ENCODE data around the gene MAN2C1.
"Not testable (repeated sequence)": the region's sequence is repeated elsewhere in the genome, so short reads cannot be mapped to it uniquely, and the experiment has no call there.

MAN2C1 gene

GRCh38 chr15:75367913-75368688 is at the start of gene MAN2C1:
MAN2C1 (minus strand) TSS chr15:75368607; CDS start chr15:75368583, 24 bp downstream.
- DNase-seq: peak; percentile 81

DNA sequence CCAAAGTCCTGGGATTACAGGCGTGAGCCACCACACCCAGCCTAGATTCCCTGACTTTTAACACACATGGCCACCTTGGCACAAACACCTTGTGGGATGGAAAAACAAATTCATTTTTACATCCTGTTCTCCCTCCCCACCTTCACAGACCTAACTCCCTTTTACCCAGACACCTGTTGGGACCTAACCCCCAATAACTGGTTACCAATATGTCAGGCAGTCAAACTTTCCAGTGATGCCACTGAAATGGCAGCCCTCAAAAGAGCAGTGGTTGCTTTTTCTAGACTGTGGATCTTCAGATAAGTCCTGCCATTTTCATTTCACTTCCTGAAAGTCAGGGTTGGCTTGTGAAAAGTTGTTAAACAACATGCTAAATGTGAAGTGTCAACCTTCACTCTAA is 48.2 kb upstream of the MAN2C1 start:
- no peak for DNase-seq

DNA sequence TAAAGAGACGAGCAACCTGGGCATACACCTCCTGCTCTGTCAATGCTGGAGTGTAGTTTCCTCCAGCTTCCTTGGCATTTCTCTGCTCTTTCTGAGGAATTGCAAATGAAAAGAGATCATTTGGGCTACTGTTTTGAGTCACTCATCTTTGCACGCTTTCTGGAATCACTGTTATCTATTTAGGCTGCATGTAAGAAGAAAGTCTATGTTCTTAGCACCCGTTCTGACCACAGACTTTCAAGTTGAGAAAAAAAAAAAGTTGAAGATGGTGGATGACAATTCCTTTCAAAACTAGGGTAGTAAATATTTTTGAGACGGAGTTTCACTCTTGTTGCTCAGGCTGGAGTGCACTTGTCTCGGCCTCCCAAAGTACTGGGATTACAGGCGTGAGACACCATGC is 41.8 kb upstream of the MAN2C1 start:
- no peak for DNase-seq

DNA sequence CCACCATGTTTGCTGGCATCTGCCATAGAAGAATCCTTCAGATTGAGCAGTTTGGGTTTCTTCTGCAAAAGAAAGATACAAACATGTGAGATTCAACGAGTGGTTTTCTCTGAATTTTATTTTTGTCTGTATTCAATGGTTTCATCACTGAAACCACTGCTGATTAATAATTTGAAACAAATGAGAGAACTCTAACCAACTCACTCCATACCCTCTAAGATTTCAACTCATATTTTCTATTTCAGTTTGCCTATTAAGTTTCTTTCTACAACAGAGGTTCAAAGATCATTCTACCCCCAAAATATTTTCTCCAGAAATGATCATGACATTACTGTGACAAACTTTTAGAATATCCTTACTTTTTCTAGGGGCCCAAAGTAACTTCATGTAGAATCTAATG is 38.7 kb upstream of the MAN2C1 start:
- no peak for DNase-seq

DNA sequence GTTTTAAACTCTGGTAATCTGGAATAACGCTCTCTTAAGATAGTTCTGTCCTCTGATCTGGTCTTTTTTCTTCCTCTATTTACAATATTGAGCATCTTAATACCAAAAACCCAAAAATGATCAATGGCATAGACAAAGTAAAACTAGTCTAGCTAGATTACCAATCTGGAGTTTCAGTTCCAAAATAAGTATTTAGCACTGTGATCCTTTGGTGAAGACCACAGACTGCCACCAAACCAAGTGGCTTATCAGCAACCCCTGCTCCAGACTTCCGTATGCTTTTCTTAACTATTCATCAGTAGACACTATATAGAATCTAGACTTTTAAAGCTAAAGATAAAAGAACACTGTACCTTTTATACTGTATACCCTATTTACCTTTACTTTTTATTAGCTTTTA is 35.5 kb upstream of the MAN2C1 start:
- no peak for DNase-seq

GRCh38 chr15:75397494-75397893 is 29.1 kb upstream of the MAN2C1 start:
- DNase-seq: no peak

- no peak for DNase-seq
These were observed 21.5 kb upstream of the MAN2C1 start for GRCh38 chr15:75389791-75390382.

GRCh38 chr15:75383986-75384385 is 15.6 kb upstream of the MAN2C1 start:
- DNase-seq: not testable (repeated sequence)

- no peak for DNase-seq
These were observed 12.4 kb upstream of the MAN2C1 start for GRCh38 chr15:75380773-75381172.

DNA sequence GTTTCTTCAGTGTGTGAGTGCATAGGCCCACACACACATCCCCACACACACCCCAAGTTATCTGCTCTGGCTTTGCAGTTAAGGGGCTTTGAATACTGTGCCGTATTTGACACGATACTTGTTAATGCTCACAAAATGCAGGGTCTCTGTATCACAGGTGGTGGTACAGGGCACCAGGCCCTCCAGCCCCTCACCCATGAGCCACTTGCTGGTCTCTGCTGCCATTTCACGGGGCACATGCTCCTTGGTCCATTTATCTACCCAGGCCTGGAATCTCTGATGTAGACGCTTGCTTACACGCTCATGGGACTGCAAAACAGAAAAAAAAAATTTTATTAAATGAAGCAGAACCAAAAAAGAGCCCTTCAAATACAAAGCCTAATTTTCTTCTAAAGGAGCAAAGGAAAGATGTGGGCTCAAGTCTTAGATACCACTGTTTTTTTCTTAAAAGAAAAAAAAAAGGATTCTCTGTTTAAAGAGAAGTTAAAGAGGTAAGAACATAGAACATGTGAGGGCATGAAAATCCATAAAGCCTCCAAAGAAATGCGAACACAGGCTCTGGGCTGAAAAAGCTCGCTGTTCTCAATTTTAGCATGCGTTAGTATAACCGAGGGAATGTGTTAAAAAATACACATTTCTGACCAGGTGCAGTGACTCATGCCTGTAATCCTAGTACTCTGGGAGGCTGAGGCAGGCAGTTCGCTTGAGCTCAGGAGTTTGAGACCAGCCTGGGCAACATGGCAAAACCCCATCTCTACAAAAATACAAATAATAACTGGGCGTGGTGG is 3.7 kb upstream of the MAN2C1 start:
- no peak for DNase-seq

- DNase-seq: no peak
These were observed 3.1 kb upstream of the MAN2C1 start for GRCh38 chr15:75371486-75371885.

DNA sequence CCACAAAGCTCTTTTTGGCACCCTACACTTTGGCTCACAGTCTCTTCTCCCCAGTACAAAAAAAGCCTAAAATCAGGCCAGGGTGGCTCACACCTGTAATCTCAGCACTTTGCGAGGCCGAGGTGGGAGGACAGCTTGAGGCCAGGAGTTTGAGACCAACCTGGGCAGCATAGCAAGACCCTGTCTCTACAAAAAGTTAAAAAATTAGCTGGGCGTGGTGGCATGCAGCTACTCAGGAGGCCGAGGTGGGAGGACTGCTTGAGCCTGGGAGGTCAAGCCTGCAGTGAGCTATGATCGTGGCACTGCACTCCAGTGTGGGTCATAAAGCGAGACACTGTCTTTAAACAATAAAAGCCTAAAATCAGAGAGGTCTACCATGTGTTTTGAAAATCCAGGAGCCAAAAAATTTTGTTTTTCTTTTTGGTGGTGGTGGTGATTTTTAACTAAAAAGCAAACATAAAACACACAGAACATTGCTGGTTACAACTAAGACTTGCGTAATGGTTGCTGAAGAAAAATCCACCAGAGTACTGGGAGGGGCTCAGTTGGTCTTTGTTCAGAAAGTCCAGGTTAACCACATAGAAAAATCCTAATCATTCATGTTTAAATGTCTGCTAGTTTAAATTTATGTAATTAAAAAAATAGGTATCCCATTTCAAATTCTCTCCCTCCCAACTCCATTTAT is 1.6 kb upstream of the MAN2C1 start:
- DNase-seq: no peak

DNA sequence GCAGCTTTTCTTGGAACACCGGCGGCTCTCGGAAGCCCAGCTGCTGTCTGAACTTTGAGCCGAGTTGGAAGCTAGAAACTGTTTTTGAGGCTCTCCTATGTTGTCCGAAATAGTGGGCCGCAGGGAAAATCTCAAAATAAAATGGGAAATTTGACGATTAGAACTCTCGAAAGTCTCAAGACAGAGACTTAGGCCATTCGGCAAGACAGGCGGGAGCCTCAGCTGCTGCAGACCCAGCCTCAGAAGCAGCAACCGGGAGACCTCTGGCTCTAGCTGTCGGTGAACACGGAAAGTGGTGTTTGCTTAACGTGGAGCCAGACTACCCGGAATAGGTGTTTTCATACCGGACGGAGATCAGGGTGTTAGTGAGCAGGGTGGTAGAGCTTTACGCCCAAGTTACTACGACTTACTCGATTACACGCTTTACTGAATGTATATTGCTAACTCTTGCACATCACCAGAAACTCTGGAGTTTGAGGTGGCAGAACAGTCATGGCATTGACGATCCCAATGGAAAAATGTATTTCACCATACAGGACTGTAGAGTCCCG is 357 bp upstream of the MAN2C1 start:
- DNase-seq: no peak

- no peak for DNase-seq
These were observed 948 bp downstream of the MAN2C1 start for GRCh38 chr15:75367406-75367912.

GRCh38 chr15:75367006-75367405 is 1.4 kb downstream of the MAN2C1 start:
- no peak for DNase-seq

DNA sequence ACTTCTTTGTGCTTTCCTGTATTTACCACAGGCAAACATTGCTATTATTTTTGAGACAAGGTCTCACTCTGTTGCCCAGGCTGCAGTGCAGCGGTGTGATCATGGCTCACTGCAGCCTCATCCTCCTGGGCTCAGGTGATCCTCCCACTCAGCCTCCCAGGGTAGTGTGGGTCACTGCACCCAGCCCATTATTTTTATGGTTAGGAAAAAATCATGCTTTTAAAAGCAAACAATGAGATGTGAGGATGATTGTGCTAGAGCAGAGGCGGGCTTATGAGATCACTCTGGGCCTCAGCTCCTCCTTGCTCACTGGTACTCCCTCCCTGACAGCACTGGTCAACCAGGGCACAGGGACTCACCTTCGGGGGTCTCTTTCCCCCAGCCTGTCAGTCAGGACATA is 2.2 kb downstream of the MAN2C1 start:
- no peak for DNase-seq

DNA sequence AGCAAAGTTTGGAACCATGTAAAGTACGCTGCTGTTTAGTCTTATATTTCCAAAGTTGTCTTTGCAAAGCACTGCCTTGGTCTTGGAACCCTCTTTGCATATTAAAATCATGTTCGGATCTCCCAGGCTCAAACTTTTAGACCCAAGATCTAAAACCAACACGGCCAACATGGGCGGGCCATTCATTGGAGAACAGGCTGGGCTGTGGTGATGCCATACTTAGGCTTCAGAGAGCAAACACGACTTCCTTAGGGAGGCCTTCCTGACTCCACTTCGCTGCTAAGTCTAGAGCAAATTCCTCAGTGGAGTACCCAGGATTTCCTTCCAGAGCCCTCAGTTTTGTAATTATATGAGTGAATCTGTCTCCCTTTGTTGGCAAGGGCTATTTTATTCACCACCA is 3.5 kb downstream of the MAN2C1 start:
- no peak for DNase-seq

DNA sequence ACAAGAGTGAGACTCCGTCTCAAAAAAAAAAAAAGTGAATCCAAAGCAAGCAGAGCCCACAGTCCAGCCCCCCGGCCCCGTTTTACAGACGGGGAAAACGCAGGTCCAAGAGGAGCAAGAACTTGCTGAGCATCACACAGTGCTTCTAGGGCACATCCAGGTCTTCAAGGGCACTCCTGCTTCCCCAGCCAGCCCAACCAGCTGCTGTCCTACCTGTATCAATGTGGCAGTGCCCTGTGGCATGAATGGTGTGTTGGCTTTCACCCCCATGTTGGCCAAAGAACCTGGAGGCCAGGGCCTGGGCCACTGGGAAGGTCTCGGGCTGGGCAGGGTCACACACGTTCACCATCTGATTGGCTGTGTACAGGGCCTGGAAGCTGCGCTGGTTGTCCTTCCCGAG is 4.6 kb downstream of the MAN2C1 start:
- DNase-seq: no peak

DNA sequence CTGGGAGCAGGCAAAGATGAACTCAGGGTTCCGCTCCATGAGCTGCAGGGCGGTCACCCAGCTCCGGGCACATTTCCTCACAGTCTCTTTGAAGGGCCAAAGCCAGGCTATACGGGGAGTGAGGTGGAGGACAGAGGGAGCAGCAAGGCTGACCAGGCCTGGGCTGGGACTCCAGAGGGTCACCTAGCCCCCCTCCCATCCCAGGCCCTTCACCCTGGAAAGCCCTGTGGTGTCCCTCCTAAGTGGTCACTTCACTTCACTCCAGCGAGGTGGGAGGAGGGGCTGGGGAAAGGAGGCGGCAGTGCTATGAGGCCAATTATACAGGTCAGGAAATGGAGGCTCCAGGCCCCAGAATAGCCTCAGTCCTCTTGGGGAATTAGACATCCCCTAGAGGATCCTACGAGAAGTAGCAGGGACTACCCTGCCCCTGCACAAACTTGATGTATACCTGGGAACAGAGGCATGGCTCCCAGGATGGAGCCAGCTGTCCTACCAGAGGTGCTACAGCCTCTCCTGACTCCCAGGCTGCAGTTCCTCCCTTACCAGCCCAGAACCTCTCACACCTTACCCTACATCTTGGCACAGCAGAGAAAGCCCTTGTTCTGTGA is 5.7 kb downstream of the MAN2C1 start:
- no peak for DNase-seq

- DNase-seq: no peak
These were observed 6.3 kb downstream of the MAN2C1 start for GRCh38 chr15:75361989-75362641.

DNA sequence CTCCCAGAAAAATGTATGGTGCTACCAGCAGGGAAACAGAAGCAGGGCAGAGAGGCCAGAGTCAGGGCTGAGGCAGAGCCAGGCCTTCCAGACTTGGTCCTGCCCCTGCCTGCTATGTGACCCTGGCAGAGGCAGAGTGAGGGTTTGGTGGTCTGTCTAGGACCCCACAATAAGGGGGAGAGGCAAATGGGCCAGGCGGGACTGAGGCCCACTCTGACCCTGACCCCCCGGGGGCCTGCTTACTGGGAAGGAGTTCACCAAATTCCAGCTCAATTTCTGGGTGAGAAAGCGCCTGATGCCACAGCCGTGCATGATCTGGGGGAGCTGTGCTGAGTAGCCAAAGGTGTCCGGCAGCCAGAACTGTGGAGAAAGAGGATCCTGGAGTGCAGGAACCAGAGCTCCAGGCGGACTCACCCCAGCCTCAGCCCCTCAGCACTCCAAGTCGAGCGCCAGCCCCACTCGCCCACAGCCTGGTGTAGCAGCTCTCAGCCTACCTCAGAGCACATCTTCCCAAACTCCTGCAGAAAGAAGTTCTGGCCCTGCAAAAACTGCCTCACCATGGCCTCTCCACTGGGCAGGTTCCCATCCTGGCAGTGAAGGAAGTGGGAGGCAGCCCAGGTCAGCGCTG is 6.9 kb downstream of the MAN2C1 start:
- no peak for DNase-seq
